NB4 (cell line): Measurements from ENCODE around the gene CXCL8.

Experiments
- DNase-seq: peaks from one replicate; pipeline ENCODE4 v3.0.0; 2010; ENCODE audit warnings: low read depth
- H3K4me3 ChIP-seq: one replicate; pipeline ENCODE4 v1.5.1; 2011; ENCODE audit warnings: mild to moderate bottlenecking, low read depth, low read length, moderate library complexity
- CTCF ChIP-seq: IDR thresholded peaks from one replicate; pipeline ENCODE4 v1.5.1; 2012; ENCODE audit warnings: low read depth, low read length
- MAX ChIP-seq: IDR thresholded peaks from 2 replicates; pipeline ENCODE4 v1.6.1; 2011; ENCODE audit warnings: low read depth, low read length
- MYC ChIP-seq: IDR thresholded peaks from 2 replicates; pipeline ENCODE4 v1.6.1; 2011; ENCODE audit warnings: low read depth, low read length
- POLR2A ChIP-seq: IDR thresholded peaks from 2 replicates; pipeline ENCODE4 v1.6.1; 2011; ENCODE audit warnings: mild to moderate bottlenecking; ENCODE audit not compliant: insufficient read length; ENCODE audit errors: extremely low read depth

The CXCL8 gene

GRCh38 chr4:73741031-73741749 is 821 bp downstream of the CXCL8 start:
- TF ChIP-seq MYC (no peak), CTCF (no peak), MAX (no peak), POLR2A (no peak)
- peak overlapping the region; percentile 71 for H3K4me3 ChIP-seq
- DNase-seq, result peak; percentile 42

- no peak for TF ChIP-seq CTCF
- no peak for TF ChIP-seq POLR2A
- no peak for TF ChIP-seq MYC
- TF ChIP-seq MAX, result no peak
- DNase-seq, result no peak
- H3K4me3 ChIP-seq, result peak overlapping the region; percentile 71
Observed at GRCh38 chr4:73741750-73742489, 1.6 kb downstream of the CXCL8 start.

GRCh38 chr4:73742490-73743160 is 2.3 kb downstream of the CXCL8 start:
- peak overlapping the region; percentile 71 for H3K4me3 ChIP-seq
- TF ChIP-seq MAX (no peak), POLR2A (no peak), CTCF (no peak), MYC (no peak)
- DNase-seq, result no peak

- TF ChIP-seq MYC (no peak), MAX (no peak), CTCF (no peak), POLR2A (no peak)
- peak overlapping the region; percentile 12 for H3K4me3 ChIP-seq
- DNase-seq, result no peak
Observed at GRCh38 chr4:73743281-73743680, 2.9 kb downstream of the CXCL8 start.

GRCh38 chr4:73743795-73744194 is 3.4 kb downstream of the CXCL8 start:
- H3K4me3 ChIP-seq, result no peak overlapping the region
- TF ChIP-seq MAX (no peak), POLR2A (no peak), MYC (no peak), CTCF (no peak)
- no peak for DNase-seq
